Measurements from ENCODE around the gene SCCPDH.

GRCh38 chr1:246728311-246728710, 4.1 kb downstream of the SCCPDH start:
- no peak for TF ChIP-seq POLR2A (IDR thresholded peaks at IDR 0.05; ENCODE audit: low read depth, low read length)
- no peak for TF ChIP-seq POLR2AphosphoS5 (IDR thresholded peaks at IDR 0.05; ENCODE audit: low read depth, low read length)
- no peak for TF ChIP-seq PAX5 (IDR thresholded peaks at IDR 0.05; ENCODE audit: insufficient read depth, low read length, severe bottlenecking)
- TF ChIP-seq TAF1 (IDR thresholded peaks at IDR 0.05; ENCODE audit: low read depth, low read length): no peak
